A549 (cell line): ENCODE results near the gene TYW3.

Experiments used
- CTCF ChIP-seq: fragments of >200 bp; sonication (Bioruptor Twin); formaldehyde crosslinking; IDR thresholded peaks from 3 replicates; pipeline ENCODE4 v1.5.1; 2016
- EHMT2 ChIP-seq: fragments of 200-600 bp; sonication (generic); IDR thresholded peaks from 2 replicates; pipeline ENCODE4 v1.6.1; 2016; ENCODE audit warnings: antibody characterized with exemption, low read depth, mild to moderate bottlenecking, moderate library complexity
- MYC ChIP-seq: IDR thresholded peaks from 2 replicates; pipeline ENCODE4 v1.6.1; 2012; ENCODE audit warnings: mild to moderate bottlenecking, inconsistent platforms, low read length, improper control_type of control experiment, borderline replicate concordance

- TF ChIP-seq CTCF, result no peak
- no peak for TF ChIP-seq EHMT2
- no peak for TF ChIP-seq MYC
Measured at GRCh38 chr1:74684301-74684700, 48.7 kb upstream of the TYW3 start.
